Esophagus (tissue), 2 donors: ENCODE measurements around the gene MTFP1. TPM values are rescaled to one million over a fixed set of nuclear protein-coding genes. Genes with fewer than 3 reads are reported as not detected.

ENCODE experiments used
- H3K27ac ChIP-seq, 2 donors: one replicate each; pipeline ENCODE4 v1.5.1; 2013; ENCODE audit warnings: low read depth in 2 of 2, mild to moderate bottlenecking in 2 of 2, inconsistent platforms in 1 of 2, low read length in 1 of 2, moderate library complexity in 1 of 2
- H3K27me3 ChIP-seq, 2 donors: one replicate each; pipeline ENCODE4 v1.6.1; 2013; ENCODE audit warnings: low read length in 2 of 2, control low read depth in 1 of 2, mild to moderate bottlenecking in 1 of 2; ENCODE audit not compliant: insufficient read depth in 2 of 2, control insufficient read depth in 1 of 2
- H3K36me3 ChIP-seq, 2 donors: one replicate each; pipeline ENCODE4 v1.6.1; 2013; ENCODE audit warnings: low read length in 1 of 2; ENCODE audit not compliant: control insufficient read depth in 2 of 2, insufficient read depth in 2 of 2
- H3K4me1 ChIP-seq, 2 donors: one replicate each; pipeline ENCODE4 v1.6.1; 2013; ENCODE audit warnings: low read length in 1 of 2; ENCODE audit not compliant: control insufficient read depth in 2 of 2, insufficient read depth in 2 of 2
- H3K4me3 ChIP-seq, 2 donors: one replicate each; pipeline ENCODE4 v1.5.1; 2013; ENCODE audit warnings: low read length in 2 of 2, mild to moderate bottlenecking in 2 of 2, low read depth in 1 of 2, moderate library complexity in 1 of 2
- H3K9me3 ChIP-seq, 2 donors: one replicate each; pipeline ENCODE4 v1.6.1; 2013; ENCODE audit warnings: mild to moderate bottlenecking in 2 of 2, low read depth in 1 of 2, low read length in 1 of 2, moderate library complexity in 1 of 2; ENCODE audit not compliant: control insufficient read depth in 2 of 2, insufficient read depth in 1 of 2
- WGBS, 2 donors: extraction: QIAGEN DNeasy Blood & Tissue Kit; methylation state at CpG; one replicate each; pipeline ENCODE4 v1.1.7; 2013; 5-methylcytosine and 5-hydroxymethylcytosine counted together
- polyA plus RNA-seq, 2 donors: library from polyadenylated mRNA; stranded (reverse); fragments of 200-250 nt; gene quantifications; one replicate each; pipeline ENCODE4 v1.2.3, GENCODE V29; 2013
- donor health status: healthy with polysubstance abuse.
- donor health status: Bipolar disorder and iron deficiency.

Gene MTFP1
- polyA plus RNA-seq, 2 donors = 19.7 to 23.5 TPM

DNA sequence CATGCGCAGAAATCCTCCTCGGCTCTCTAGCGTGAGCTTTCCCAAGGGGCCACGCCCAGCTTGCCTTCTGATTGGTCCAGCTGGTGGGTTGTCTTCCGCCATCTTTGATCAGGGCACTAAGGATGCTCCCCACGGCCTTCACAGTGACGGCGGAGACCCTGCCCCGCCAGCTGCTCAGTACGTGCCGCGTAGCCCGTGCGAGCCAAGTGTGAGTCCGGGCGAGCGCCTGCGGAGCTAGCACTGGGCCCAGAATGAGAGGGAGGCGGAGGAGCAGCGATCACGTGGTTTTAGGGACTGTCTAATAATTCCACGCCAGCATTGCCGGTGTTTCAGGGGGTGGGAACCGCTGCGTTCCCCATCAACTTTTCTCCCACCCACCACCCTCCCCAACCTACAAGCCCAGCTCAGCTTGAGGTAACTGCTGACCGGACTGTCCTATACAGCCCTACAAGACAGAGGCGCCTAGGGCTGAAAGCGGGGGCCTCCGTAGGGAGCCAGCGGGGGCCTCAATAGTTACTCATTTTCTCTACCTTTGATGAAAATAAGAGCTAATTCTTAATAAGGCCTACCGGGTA is 1.5 kb upstream of the MTFP1 start:
- H3K9me3 ChIP-seq = no peaks in the 10 kb centered on the region
- peak overlapping the region; percentile 46 to 52 for H3K4me3 ChIP-seq
- H3K27ac ChIP-seq = peak overlapping the region; percentile 97
- H3K36me3 ChIP-seq = peaks cover 0 to 6% of the 10 kb centered on the region in 2 donors
- no peaks in the 10 kb centered on the region for H3K27me3 ChIP-seq
- 1% methylated on average over 31 of the region's 31 CpGs for WGBS, 2 donors
- H3K4me1 ChIP-seq = peaks cover 0 to 22% of the 10 kb centered on the region in 2 donors

GRCh38 chr22:30424534-30425326 is 838 bp upstream of the MTFP1 start:
- WGBS, 2 donors = 35 to 37% methylated on average over 20 of the region's 20 CpGs
- Histone ChIP-seq H3K4me3 (peak overlapping the region; percentile 20 to 52), H3K27me3 (no peaks in the 10 kb centered on the region), H3K9me3 (no peaks in the 10 kb centered on the region), H3K27ac (peak overlapping the region; percentile 97), H3K4me1 (peaks cover 0 to 22% of the 10 kb centered on the region in 2 donors), H3K36me3 (peaks cover 0 to 10% of the 10 kb centered on the region in 2 donors)

- Histone ChIP-seq H3K27ac (peak overlapping the region; percentile 72 to 86), H3K9me3 (no peaks in the 10 kb centered on the region), H3K4me3 (peak overlapping the region; percentile 60 to 65), H3K36me3 (peaks cover 0 to 9% of the 10 kb centered on the region in 2 donors), H3K27me3 (no peaks in the 10 kb centered on the region), H3K4me1 (peaks cover 0 to 22% of the 10 kb centered on the region in 2 donors)
- 5 to 6% methylated on average over 9 of the region's 9 CpGs for WGBS, 2 donors
These were observed 297 bp upstream of the MTFP1 start for GRCh38 chr22:30425327-30425615.

GRCh38 chr22:30426388-30427353 is 1.1 kb downstream of the MTFP1 start:
- Histone ChIP-seq H3K4me1 (peaks cover 0 to 22% of the 10 kb centered on the region in 2 donors), H3K4me3 (peak overlapping the region; percentile 60 to 65), H3K9me3 (no peaks in the 10 kb centered on the region), H3K27ac (peak overlapping the region; percentile 72 to 86), H3K36me3 (peaks cover 0 to 8% of the 10 kb centered on the region in 2 donors), H3K27me3 (no peaks in the 10 kb centered on the region)
- 46 to 47% methylated on average over 29 of the region's 29 CpGs for WGBS, 2 donors

DNA sequence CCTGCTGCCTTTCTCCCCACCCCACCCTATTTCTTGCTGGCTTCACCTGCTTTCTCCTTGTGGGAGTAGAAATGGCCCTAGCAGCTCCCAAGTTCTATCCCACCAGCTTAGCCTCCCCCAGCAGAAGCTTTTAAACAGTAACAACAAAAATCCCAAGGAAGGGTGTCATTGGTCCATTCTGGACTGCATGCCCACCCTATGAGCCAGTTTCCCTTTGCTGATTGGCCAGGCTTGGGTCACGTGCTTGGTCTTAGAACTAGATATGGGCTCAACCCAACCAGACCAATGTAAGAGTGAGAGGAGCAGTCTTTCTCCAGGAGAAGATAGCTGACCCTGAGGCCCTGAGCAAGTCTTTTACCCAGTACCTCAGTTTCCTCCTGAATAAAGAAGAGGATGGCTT is 2.3 kb downstream of the MTFP1 start:
- Histone ChIP-seq H3K4me3 (no peak overlapping the region), H3K27me3 (no peaks in the 10 kb centered on the region), H3K4me1 (peaks cover 0 to 16% of the 10 kb centered on the region in 2 donors), H3K36me3 (peaks cover 0 to 5% of the 10 kb centered on the region in 2 donors), H3K27ac (no peak overlapping the region), H3K9me3 (no peaks in the 10 kb centered on the region)
- WGBS, 2 donors = 91 to 92% methylated on average over 1 of the region's 1 CpG

GRCh38 chr22:30429887-30430286 is 4.3 kb downstream of the MTFP1 start:
- Histone ChIP-seq H3K27me3 (no peaks in the 10 kb centered on the region), H3K36me3 (peaks cover 0 to 5% of the 10 kb centered on the region in 2 donors), H3K9me3 (no peaks in the 10 kb centered on the region), H3K27ac (no peak overlapping the region), H3K4me3 (no peak overlapping the region), H3K4me1 (peaks cover 0 to 12% of the 10 kb centered on the region in 2 donors)
- WGBS, 2 donors = 53 to 55% methylated on average over 4 of the region's 4 CpGs

DNA sequence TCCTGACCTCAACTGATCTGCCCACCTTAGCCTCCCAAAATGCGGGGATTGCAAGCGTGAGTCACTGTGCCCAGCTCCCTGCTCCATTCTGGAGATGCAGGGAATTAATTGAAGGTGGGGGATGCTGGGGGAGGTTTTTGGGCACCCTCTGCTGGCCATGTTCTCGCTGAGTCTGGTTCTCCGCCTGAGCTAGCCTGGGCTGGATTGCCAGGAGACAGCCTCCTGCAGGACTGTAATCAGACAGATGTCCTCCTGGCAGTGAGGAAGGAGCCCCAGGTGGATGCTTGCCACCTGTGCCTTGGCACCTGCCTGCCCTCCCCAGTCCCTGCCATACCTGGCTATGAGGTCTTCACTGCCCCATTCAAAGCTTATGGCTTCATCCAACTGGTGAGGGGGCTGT is 5.4 kb downstream of the MTFP1 start:
- Histone ChIP-seq H3K4me3 (no peak overlapping the region), H3K9me3 (peaks cover 0 to 2% of the 10 kb centered on the region in 2 donors), H3K4me1 (peaks cover 0 to 16% of the 10 kb centered on the region in 2 donors), H3K27me3 (no peaks in the 10 kb centered on the region), H3K27ac (no peak overlapping the region), H3K36me3 (peaks cover 0 to 5% of the 10 kb centered on the region in 2 donors)
- WGBS, 2 donors = 81% methylated on average over 4 of the region's 4 CpGs

GRCh38 chr22:30432096-30432495 is 6.5 kb downstream of the MTFP1 start:
- 91 to 92% methylated on average over 4 of the region's 4 CpGs for WGBS, 2 donors
- Histone ChIP-seq H3K27me3 (no peaks in the 10 kb centered on the region), H3K27ac (no peak overlapping the region), H3K36me3 (peaks cover 0 to 5% of the 10 kb centered on the region in 2 donors), H3K9me3 (peaks cover 0 to 2% of the 10 kb centered on the region in 2 donors), H3K4me1 (peaks cover 0 to 8% of the 10 kb centered on the region in 2 donors), H3K4me3 (no peak overlapping the region)

- Histone ChIP-seq H3K9me3 (peaks cover 0 to 2% of the 10 kb centered on the region in 2 donors), H3K4me3 (no peak overlapping the region), H3K27ac (no peak overlapping the region), H3K27me3 (no peaks in the 10 kb centered on the region), H3K36me3 (peaks cover 0 to 4% of the 10 kb centered on the region in 2 donors), H3K4me1 (peaks cover 0 to 5% of the 10 kb centered on the region in 2 donors)
- 66 to 77% methylated on average over 2 of the region's 2 CpGs for WGBS, 2 donors
These were observed 7.0 kb downstream of the MTFP1 start for GRCh38 chr22:30432520-30432919.
